ENCODE data around the gene PDGFA.

DNA sequence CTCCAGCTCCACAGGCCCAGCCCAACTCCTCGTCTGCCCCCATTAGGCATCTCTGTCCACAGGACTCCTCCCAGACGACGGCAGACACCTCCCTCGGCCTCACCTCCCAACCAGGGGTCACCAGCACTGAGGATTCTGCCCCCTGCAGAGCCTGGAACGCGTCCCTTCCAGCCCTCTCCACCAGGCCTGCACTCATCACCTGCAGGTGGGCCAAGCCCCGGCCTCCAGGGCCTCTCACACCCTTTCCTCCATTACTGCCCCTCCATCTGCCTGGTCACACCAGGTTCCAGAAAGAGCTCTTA lies 42.7 kb upstream of the PDGFA start:
- TF ChIP-seq, protein P1, sequence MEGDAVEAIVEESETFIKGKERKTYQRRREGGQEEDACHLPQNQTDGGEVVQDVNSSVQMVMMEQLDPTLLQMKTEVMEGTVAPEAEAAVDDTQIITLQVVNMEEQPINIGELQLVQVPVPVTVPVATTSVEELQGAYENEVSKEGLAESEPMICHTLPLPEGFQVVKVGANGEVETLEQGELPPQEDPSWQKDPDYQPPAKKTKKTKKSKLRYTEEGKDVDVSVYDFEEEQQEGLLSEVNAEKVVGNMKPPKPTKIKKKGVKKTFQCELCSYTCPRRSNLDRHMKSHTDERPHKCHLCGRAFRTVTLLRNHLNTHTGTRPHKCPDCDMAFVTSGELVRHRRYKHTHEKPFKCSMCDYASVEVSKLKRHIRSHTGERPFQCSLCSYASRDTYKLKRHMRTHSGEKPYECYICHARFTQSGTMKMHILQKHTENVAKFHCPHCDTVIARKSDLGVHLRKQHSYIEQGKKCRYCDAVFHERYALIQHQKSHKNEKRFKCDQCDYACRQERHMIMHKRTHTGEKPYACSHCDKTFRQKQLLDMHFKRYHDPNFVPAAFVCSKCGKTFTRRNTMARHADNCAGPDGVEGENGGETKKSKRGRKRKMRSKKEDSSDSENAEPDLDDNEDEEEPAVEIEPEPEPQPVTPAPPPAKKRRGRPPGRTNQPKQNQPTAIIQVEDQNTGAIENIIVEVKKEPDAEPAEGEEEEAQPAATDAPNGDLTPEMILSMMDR (IDR thresholded peaks at IDR 0.05; ENCODE audit: borderline replicate concordance, extremely low read depth, low read length, poor library complexity, severe bottlenecking): no peak
- no peak for TF ChIP-seq EZH2 (IDR thresholded peaks at IDR 0.05; ENCODE audit: borderline replicate concordance, low read depth, low read length, severe bottlenecking)
